Stimulated activated CD4-positive, alpha-beta T cell treated with anti-CD3 and anti-CD28 coated beads, Interleukin-1b, Interleukin-23, amount 100 ng/mL, for 24 hours (primary cell): ENCODE measurements around the gene TMEM184C.

Experiments
- DNase-seq, 4 experiments: peaks; one replicate each; pipeline ENCODE4 v3.0.0-alpha.2; 2020; ENCODE audit warnings: low read depth in 4 of 4, low spot score in 1 of 4

The TMEM184C gene

GRCh38 chr4:147617173-147617840, at the start of gene TMEM184C:
Gene TMEM184C, plus strand, starts transcription at chr4:147617397. Its CDS starts 560 bp downstream, at chr4:147617957.
- peak; percentile 97 to 99 (median 98) for DNase-seq

DNA sequence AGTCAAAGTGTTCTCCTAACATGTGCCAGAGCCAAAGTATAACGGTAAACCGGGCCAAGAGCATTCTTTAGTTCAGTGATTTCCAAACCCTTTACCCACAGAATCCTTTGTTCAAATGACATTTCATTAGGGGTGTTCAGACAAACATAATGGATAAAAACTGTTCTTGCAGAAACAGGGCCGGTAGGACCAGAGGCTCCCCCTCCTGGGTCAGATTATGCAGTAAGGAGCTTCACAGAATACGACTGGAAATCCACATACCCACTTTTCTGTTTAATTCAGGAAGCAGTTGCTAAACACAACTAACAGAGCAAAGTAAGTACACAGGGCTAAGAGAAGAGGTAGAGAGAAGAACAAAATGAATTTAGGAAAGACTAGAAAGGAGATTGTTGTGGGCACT, 46.6 kb upstream of the TMEM184C start:
- no peak for DNase-seq

- no peak for DNase-seq
Measured at GRCh38 chr4:147571036-147571770, 46.0 kb upstream of the TMEM184C start.

GRCh38 chr4:147576084-147576483, 41.1 kb upstream of the TMEM184C start:
- DNase-seq, result no peak

GRCh38 chr4:147578051-147578476, 39.1 kb upstream of the TMEM184C start:
- DNase-seq, result no peak

- DNase-seq, result no peak
Measured at GRCh38 chr4:147578593-147578992, 38.6 kb upstream of the TMEM184C start.

GRCh38 chr4:147580396-147580795, 36.8 kb upstream of the TMEM184C start:
- DNase-seq, result no peak

DNA sequence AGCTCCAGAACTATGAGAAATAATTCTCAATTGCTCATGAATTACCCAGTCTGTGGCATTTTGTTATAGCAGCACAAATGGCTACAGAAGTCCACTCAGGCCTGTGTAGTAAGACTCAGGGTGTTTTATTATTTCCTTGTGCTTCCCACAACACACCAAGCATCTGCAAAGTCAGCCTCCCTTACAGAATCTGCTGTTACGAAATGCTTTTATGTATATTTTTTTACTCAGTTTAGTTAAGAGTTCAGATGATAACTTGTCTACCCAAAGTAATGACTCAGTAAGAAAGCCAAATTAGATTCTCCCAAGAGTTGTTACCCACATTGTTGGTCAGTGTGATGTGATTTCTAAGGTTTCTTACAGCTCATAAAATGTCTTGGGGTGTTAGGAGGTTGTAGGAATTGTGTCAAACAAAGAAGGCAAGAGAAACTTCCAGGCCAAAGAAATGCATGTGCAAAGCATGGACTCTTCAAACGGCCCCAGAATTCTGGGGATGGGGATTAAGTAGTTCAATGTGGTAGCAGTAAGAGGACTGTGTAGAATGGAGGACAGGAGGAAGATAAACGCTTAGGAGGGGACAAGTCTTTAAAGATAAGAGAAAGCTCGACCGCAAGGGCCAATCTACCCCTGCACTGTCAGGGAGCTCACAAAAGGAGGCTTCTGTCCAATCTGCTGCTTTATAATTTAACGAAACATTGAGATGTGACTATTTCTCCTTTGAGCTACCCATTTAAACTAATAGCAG, 35.4 kb upstream of the TMEM184C start:
- DNase-seq, result no peak

- no peak for DNase-seq
Measured at GRCh38 chr4:147582386-147583060, 34.7 kb upstream of the TMEM184C start.

DNA sequence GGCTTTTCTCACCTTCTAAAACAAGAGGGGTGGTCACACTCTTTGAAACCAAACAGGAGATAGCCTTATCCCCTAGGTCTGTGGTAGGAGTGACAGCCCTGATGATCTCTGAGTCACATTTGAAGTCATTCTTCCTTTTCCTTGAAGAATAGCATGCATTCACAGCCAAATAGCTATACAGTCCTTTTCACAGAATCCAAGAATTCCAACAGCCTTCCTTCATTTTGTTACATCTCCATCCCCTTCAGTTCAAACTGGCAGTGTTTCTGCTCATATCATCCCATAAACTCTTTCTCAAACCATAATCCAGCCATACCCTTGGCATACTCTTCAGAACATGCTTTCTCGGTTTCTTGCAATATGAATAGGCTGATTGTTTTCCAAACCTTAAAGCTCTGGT, 33.3 kb upstream of the TMEM184C start:
- DNase-seq, result no peak

DNA sequence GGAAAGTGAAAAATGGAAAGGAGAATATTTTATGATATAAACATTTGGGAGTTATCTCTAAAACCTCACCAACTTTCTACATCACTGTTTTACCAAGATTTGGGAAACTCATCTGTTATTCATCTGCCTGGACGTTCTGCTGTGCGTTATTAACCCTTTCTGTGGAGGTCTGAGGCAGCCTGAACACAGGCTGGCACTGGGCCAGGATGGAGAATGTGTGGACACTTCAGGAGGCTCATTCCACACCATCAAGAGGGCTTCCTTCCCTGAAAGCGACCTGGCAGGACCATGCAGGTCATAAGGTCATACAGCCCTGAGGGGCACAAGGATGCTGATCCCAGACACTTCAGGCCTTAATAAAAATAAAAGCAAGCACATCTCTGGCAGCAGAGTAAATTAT, 31.2 kb upstream of the TMEM184C start:
- DNase-seq, result no peak

DNA sequence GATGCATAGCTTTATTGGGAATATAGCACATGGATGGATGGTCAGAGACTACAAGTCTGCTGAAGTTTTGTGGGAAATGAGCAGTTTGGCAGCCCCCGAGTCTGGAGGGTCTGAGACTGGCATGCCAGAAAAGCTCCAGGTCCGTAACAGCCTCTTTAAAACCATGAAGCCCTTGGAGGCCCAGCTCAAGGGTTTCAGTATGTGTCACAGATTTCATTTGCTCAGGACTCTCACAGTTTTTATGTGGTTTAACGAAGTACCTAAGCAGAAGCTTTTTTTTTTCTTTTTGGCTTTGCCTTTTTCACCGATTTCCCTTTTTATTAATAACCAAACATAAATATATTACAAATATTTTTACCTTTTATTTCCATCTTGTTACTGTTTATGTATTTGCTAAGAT, 30.6 kb upstream of the TMEM184C start:
- no peak for DNase-seq

DNA sequence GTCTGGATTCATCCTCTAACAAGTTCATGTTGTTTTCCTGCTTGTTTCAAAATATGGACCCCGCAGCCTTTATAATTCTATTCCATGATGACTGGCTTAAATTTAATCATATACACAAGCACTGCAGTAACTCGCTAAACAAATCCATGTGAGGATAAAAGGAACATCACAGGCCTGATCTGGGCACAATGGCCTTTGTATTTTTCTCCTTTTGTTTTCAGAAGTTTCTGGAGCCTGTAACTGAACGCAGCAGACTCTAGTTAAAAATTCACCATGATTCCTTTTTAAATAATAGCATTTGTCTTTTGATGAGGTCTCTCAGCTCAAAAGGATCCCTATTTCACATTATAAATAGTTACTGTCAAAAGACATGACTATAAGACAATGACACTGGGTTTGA, 30.2 kb upstream of the TMEM184C start:
- no peak for DNase-seq

DNA sequence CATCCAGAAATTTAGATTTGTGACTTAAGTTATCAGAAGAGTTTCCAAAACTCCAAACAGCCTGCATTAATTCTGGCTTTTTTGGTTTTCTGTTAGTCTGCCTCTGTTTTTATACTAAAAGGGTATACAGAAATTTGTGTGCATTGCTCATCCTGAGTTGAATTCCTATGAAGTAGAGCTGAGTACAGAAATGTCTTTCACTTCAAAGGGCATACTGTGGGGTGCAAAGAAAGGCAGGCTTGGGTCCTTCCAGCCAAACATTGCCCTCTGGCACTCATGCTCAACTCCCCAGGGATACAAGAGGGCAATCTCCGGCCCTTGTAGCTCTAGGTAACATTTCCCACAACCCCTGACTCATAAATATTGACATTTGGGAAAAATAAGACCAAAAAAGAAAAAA, 27.6 kb upstream of the TMEM184C start:
- DNase-seq, result no peak

GRCh38 chr4:147590249-147590920, 26.8 kb upstream of the TMEM184C start:
- peak; percentile 2 to 22 (median 14) for DNase-seq

DNA sequence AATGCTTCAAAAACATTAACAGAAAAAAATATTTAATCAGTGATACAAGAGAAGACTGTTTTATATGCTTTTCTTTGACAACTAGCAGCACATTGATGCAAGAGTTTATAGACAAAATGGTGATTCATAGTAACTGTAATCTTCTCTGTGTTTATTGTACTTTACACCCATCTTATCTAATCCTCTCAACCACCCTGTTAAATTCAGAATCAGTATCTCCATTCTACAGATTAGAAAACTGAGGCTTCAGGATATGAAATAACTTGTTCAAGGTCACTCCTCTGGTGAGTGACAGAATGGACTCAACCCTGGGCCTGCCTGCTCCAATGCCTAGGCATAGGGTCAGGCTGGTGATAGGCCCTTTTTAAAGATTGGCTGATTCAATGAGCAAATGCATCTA, 26.1 kb upstream of the TMEM184C start:
- no peak for DNase-seq

GRCh38 chr4:147594107-147594506, 23.1 kb upstream of the TMEM184C start:
- DNase-seq, result no peak

GRCh38 chr4:147594578-147594977, 22.6 kb upstream of the TMEM184C start:
- no peak for DNase-seq

DNA sequence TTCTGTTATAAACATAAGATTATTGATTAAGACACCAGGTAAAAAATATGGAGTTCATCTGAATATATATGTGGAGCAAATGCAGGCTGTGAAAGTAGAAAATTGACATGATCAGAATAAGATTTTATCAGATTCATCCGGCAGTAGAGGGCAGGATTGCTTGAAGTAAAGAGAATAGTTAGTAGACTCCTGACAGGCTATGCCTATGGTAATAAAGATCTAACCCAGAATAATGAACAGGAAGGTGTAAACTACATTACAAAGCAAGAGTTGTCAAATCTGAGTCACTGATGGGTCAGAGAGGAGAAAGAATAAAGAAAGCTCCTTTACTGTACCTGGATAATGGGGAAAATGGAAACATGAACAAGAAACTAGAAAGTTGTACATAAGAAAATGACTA, 20.8 kb upstream of the TMEM184C start:
- DNase-seq, result no peak

DNA sequence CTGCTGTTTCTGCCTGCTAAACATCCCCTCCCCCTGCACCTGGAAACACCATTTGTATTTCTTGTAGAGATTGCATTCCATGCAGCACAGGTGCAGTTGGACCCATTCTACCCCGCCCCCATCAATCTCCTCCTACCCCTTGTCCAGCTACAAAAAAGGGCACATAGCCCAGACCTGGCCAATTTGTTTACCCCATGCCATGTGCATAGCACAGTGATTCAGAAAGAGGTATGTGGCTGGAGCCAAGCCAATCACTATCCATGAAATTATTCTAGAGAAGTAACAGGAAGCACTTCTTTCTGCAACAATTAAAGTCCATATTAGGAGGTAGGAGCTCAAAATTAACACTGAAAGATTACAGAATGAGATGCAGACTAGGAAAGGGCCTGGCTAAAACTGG, 20.2 kb upstream of the TMEM184C start:
- DNase-seq, result no peak

DNA sequence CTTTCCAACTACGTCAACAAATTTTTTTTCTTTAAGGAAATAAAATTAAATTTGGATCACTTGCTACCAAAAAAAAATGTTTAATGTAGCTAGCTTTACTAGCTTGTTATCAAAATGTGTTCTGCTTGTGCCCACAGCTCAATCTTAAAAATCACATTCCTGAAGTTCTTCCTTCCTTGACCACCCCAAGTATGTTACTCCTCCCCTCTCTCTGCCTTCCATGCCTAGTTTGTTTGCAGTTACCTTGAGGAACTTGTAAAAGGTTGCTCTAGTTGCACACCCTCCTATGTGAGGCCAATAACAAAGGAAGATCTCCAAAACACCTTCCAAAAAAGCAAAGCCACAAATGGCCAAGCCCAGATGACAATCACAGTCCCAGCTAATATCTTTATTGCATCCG, 19.6 kb upstream of the TMEM184C start:
- DNase-seq, result no peak
